Measurements from ENCODE around the gene CLASP1.

DNA sequence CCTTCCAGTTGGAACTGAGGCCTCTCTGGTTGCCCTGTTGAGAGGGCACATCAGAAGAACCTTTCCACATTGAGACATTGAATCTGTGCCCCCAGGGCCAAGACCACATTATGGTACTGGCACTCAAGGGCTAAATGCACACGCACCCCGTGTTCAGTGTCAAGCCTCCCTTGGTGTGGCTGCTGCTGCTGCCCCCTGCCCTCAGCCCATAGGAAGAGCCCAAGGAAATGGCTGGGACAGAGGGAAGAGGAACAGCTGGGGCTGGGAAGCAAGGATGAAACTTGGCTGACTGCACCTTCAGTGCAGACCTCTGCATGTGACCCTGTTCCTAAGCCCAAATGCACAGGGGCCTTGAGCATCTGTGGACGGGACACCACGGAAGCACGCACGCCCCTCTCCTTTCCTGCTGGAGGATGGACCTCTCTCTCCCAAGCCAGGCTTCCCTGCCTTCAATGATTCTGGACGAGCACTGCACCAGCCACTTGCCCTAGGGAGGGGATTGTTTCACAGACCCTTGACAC is 47.2 kb upstream of the CLASP1 start:
- TF ChIP-seq, protein P1, sequence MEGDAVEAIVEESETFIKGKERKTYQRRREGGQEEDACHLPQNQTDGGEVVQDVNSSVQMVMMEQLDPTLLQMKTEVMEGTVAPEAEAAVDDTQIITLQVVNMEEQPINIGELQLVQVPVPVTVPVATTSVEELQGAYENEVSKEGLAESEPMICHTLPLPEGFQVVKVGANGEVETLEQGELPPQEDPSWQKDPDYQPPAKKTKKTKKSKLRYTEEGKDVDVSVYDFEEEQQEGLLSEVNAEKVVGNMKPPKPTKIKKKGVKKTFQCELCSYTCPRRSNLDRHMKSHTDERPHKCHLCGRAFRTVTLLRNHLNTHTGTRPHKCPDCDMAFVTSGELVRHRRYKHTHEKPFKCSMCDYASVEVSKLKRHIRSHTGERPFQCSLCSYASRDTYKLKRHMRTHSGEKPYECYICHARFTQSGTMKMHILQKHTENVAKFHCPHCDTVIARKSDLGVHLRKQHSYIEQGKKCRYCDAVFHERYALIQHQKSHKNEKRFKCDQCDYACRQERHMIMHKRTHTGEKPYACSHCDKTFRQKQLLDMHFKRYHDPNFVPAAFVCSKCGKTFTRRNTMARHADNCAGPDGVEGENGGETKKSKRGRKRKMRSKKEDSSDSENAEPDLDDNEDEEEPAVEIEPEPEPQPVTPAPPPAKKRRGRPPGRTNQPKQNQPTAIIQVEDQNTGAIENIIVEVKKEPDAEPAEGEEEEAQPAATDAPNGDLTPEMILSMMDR (conservative IDR thresholded peaks at IDR 0.05) = no peak
- TF ChIP-seq ZFX (IDR thresholded peaks at IDR 0.05) = no peak
